ENCODE data around the gene AUTS2. TPM values are rescaled to one million over a fixed set of nuclear protein-coding genes. Genes with fewer than 3 reads are reported as not detected.

AUTS2 gene
- total RNA-seq, 1 donor from 2014 or later, result 95.3 TPM

- no peak for DNase-seq
Observed at GRCh38 chr7:70667406-70667805, 1069.1 kb downstream of the AUTS2 start.

GRCh38 chr7:70668606-70669358 lies 1070.5 kb downstream of the AUTS2 start:
- DNase-seq, result no peak

GRCh38 chr7:70669854-70670253 lies 1071.6 kb downstream of the AUTS2 start:
- no peak for DNase-seq

- DNase-seq, result no peak
Observed at GRCh38 chr7:70670288-70670687, 1072.0 kb downstream of the AUTS2 start.

- DNase-seq, result no peak
Observed at GRCh38 chr7:70673778-70674570, 1075.7 kb downstream of the AUTS2 start.

GRCh38 chr7:70674571-70675010 lies 1076.3 kb downstream of the AUTS2 start:
- no peak for DNase-seq

- no peak for DNase-seq
Observed at GRCh38 chr7:70676243-70676642, 1078.0 kb downstream of the AUTS2 start.

- DNase-seq, result no peak
Observed at GRCh38 chr7:70678621-70679251, 1080.5 kb downstream of the AUTS2 start.

- DNase-seq, result no peak
Observed at GRCh38 chr7:70679661-70680060, 1081.4 kb downstream of the AUTS2 start.

GRCh38 chr7:70680306-70680705 lies 1082.0 kb downstream of the AUTS2 start:
- no peak for DNase-seq

GRCh38 chr7:70680743-70681468 lies 1082.6 kb downstream of the AUTS2 start:
- DNase-seq, result no peak

- no peak for DNase-seq
Observed at GRCh38 chr7:70681469-70682350, 1083.4 kb downstream of the AUTS2 start.

GRCh38 chr7:70684173-70684572 lies 1085.9 kb downstream of the AUTS2 start:
- no peak for DNase-seq

GRCh38 chr7:70693321-70693685 lies 1095.0 kb downstream of the AUTS2 start:
- no peak for DNase-seq

- peak; percentile 45 for DNase-seq
Observed at GRCh38 chr7:70693686-70694433, 1095.6 kb downstream of the AUTS2 start.

GRCh38 chr7:70694434-70694970 lies 1096.2 kb downstream of the AUTS2 start:
- DNase-seq, result peak; percentile 27

- DNase-seq, result no peak
Observed at GRCh38 chr7:70694971-70695794, 1096.9 kb downstream of the AUTS2 start.

- DNase-seq, result no peak
Observed at GRCh38 chr7:70695795-70696083, 1097.5 kb downstream of the AUTS2 start.

GRCh38 chr7:70696201-70696754 lies 1098.0 kb downstream of the AUTS2 start:
- DNase-seq, result no peak

Measured in occipital lobe (tissue), 2 donors.